KMS-11 (cell line): ENCODE results near the gene HAS3.

ENCODE experiments used
- H2AFZ ChIP-seq: fragments of 200-600 bp; sonication (generic); 2 replicates; pipeline ENCODE4 v1.6.1; 2016; ENCODE audit warnings: antibody characterized with exemption, mixed run types, low read depth
- H3K27ac ChIP-seq: fragments of 200-600 bp; sonication (generic); 2 replicates; pipeline ENCODE4 v1.6.1; 2016; ENCODE audit warnings: mild to moderate bottlenecking, mixed run types
- H3K27me3 ChIP-seq: fragments of 200-600 bp; sonication (generic); 2 replicates; pipeline ENCODE4 v1.6.1; 2017; ENCODE audit warnings: mild to moderate bottlenecking, low read depth, mixed run types, moderate library complexity; ENCODE audit not compliant: insufficient read depth
- H3K36me3 ChIP-seq: fragments of 200-600 bp; sonication (generic); 2 replicates; pipeline ENCODE4 v1.6.1; 2017; ENCODE audit warnings: mild to moderate bottlenecking, mixed run types; ENCODE audit not compliant: insufficient read depth
- H3K4me1 ChIP-seq: fragments of 200-600 bp; sonication (generic); 2 replicates; pipeline ENCODE4 v1.6.1; 2016; ENCODE audit warnings: mild to moderate bottlenecking, low read depth, mixed run types; ENCODE audit not compliant: poor library complexity, severe bottlenecking
- H3K4me2 ChIP-seq: fragments of 200-600 bp; sonication (generic); 2 replicates; pipeline ENCODE4 v1.7.0; 2016; ENCODE audit warnings: mild to moderate bottlenecking, mixed run types
- H3K4me3 ChIP-seq: fragments of 200-600 bp; sonication (generic); IDR thresholded peaks from 2 replicates; pipeline ENCODE4 v1.6.1; 2017; ENCODE audit warnings: low read depth, low read length, mixed read lengths; ENCODE audit not compliant: insufficient read depth
- H3K79me2 ChIP-seq: fragments of 200-600 bp; sonication (generic); 2 replicates; pipeline ENCODE4 v1.6.1; 2016; ENCODE audit warnings: low read depth, mixed run types; ENCODE audit not compliant: insufficient read depth
- H3K9ac ChIP-seq: fragments of 200-600 bp; sonication (generic); 2 replicates; pipeline ENCODE4 v1.6.1; 2016; ENCODE audit warnings: mild to moderate bottlenecking, mixed run types
- H4K20me1 ChIP-seq: fragments of 200-600 bp; sonication (generic); 2 replicates; pipeline ENCODE4 v1.6.1; 2016; ENCODE audit warnings: mild to moderate bottlenecking, mixed run types; ENCODE audit not compliant: insufficient read depth
- TF ChIP-seq, protein P1 (sequence below): fragments of 200-600 bp; sonication (generic); conservative IDR thresholded peaks from 2 replicates; pipeline ENCODE4 v1.6.1; 2017; ENCODE audit warnings: low read depth, mild to moderate bottlenecking, antibody characterized with exemption, low read length, moderate library complexity, mixed read lengths

HAS3 gene

DNA sequence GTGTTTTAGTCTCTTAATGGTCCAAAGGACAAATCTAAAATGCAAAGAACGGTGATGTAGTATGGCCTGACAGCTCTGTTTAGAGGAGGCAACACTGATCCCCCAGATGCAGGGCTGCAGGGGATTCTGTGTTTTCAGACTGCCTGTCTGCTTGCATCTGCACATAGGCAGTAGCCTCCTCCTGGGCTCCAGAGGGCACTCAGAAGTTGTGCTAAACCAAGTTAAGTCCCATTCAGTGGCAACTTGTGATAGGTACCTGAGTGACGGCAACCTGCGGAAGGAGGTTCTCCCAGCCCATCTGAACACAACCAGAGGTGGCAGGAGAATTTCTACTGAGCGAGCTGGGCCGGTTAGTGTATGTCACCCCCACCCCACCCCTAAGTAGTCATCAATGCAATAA, 9.9 kb downstream of the HAS3 start:
- Histone ChIP-seq H3K9ac (no peak overlapping the region), H3K79me2 (no peaks in the 10 kb centered on the region), H3K27me3 (no peaks in the 10 kb centered on the region), H3K4me3 (no peak overlapping the region), H3K36me3 (no peaks in the 10 kb centered on the region), H3K27ac (no peak overlapping the region), H3K4me1 (peaks cover 15% of the 10 kb centered on the region), H2AFZ (no peak overlapping the region), H4K20me1 (no peaks in the 10 kb centered on the region), H3K4me2 (no peak overlapping the region)
- TF ChIP-seq, protein P1, sequence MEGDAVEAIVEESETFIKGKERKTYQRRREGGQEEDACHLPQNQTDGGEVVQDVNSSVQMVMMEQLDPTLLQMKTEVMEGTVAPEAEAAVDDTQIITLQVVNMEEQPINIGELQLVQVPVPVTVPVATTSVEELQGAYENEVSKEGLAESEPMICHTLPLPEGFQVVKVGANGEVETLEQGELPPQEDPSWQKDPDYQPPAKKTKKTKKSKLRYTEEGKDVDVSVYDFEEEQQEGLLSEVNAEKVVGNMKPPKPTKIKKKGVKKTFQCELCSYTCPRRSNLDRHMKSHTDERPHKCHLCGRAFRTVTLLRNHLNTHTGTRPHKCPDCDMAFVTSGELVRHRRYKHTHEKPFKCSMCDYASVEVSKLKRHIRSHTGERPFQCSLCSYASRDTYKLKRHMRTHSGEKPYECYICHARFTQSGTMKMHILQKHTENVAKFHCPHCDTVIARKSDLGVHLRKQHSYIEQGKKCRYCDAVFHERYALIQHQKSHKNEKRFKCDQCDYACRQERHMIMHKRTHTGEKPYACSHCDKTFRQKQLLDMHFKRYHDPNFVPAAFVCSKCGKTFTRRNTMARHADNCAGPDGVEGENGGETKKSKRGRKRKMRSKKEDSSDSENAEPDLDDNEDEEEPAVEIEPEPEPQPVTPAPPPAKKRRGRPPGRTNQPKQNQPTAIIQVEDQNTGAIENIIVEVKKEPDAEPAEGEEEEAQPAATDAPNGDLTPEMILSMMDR, result no peak

DNA sequence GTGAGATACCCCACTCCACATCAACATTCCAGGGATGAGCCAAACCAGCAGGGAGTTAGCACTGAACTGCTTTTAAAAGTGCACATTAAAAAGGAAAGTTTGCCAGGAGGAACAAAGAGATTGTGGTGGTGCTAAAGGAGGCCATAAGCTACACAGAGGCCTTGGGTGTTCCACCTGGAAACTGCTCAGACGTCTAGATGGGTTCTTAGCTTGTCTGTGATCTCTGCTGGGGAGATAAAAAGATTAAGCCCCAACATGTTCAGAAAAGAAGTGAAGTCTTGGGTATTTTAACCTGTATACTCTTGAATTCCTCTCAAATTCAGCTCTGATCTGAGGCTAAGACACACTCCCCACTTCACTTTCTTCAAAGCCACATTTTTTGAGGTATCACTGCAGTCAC, 10.4 kb downstream of the HAS3 start:
- no peak overlapping the region for H2AFZ ChIP-seq
- no peak overlapping the region for H3K9ac ChIP-seq
- H3K4me3 ChIP-seq, result no peak overlapping the region
- H3K4me2 ChIP-seq, result no peak overlapping the region
- TF ChIP-seq, protein P1, result no peak
- peaks cover 15% of the 10 kb centered on the region for H3K4me1 ChIP-seq
- H3K27me3 ChIP-seq, result no peaks in the 10 kb centered on the region
- no peaks in the 10 kb centered on the region for H3K79me2 ChIP-seq
- H3K27ac ChIP-seq, result no peak overlapping the region
- no peaks in the 10 kb centered on the region for H4K20me1 ChIP-seq
- no peaks in the 10 kb centered on the region for H3K36me3 ChIP-seq

DNA sequence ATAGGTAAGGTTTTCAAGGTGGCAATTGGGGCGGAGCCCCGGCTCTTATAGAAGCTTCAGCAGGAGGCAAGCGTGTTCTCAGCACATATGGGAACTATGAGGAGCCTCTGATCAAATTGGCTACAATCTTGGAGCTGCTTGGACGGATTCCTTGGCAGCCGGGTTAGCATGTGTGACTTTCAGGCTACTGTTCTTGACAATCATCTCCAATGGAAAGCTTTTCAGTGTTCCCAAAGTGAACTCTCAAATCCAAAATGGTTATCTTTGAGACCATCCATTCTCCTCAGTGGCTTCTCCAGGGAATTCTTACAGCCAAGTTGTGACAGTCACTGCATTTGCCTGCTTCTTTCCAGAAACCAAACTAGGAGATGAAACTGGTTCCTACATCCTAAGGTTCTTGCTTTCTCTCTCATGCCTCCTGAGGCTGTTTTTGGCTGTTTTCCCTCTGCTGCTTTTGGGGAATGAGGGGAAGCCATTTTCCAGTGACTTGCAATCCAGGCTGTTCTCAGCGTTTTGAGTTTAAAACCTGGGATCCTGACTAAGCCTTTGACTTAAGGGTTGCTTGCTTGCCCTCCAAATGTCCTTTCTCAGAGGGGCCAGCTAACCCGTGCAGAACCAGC, 10.9 kb downstream of the HAS3 start:
- TF ChIP-seq, protein P1, result no peak
- Histone ChIP-seq H4K20me1 (no peaks in the 10 kb centered on the region), H3K27me3 (no peaks in the 10 kb centered on the region), H3K4me2 (no peak overlapping the region), H3K36me3 (no peaks in the 10 kb centered on the region), H2AFZ (no peak overlapping the region), H3K79me2 (no peaks in the 10 kb centered on the region), H3K9ac (no peak overlapping the region), H3K4me1 (peaks cover 13% of the 10 kb centered on the region), H3K27ac (no peak overlapping the region), H3K4me3 (no peak overlapping the region)

DNA sequence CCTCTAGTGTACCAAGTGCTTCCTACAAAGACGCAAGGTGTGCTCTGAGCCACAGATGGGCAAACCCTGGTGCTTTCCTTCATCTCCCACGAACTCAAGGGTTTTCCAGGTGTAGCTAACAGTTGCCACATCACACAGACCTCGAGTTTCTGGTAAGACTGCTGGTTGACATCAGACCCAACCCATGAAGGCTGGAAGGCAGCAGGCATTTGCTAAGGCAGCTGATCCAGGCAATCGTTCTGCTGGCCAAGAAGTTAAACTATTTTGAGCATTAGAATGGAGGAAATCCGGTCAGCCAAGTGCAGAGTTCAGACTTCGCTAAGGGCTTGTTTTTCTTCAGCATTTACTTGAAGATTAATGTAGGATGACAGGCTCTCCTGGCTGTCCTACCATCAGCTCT, 11.5 kb downstream of the HAS3 start:
- TF ChIP-seq, protein P1, result no peak
- H3K4me2 ChIP-seq, result no peak overlapping the region
- H3K27me3 ChIP-seq, result no peaks in the 10 kb centered on the region
- no peak overlapping the region for H3K27ac ChIP-seq
- H3K9ac ChIP-seq, result no peak overlapping the region
- H3K79me2 ChIP-seq, result no peaks in the 10 kb centered on the region
- no peak overlapping the region for H3K4me3 ChIP-seq
- no peaks in the 10 kb centered on the region for H4K20me1 ChIP-seq
- peaks cover 8% of the 10 kb centered on the region for H3K4me1 ChIP-seq
- no peaks in the 10 kb centered on the region for H3K36me3 ChIP-seq
- no peak overlapping the region for H2AFZ ChIP-seq
